Loucy (cell line): ENCODE measurements around the gene AP1S1.

Experiments used
- H2AFZ ChIP-seq: fragments of 200-600 bp; sonication (generic); 2 replicates; pipeline ENCODE4 v1.6.0; 2016; ENCODE audit warnings: antibody characterized with exemption, mild to moderate bottlenecking, low read length, moderate library complexity
- H3F3A ChIP-seq: fragments of 200-600 bp; 2 replicates; pipeline ENCODE4 v1.6.0; 2016; ENCODE audit warnings: antibody characterized with exemption, low read depth, mild to moderate bottlenecking
- H3K27me3 ChIP-seq: fragments of 200-600 bp; sonication (generic); 2 replicates; pipeline ENCODE4 v1.6.1; 2014; ENCODE audit warnings: low read length, mild to moderate bottlenecking; ENCODE audit not compliant: insufficient read depth, poor library complexity, severe bottlenecking
- H3K36me3 ChIP-seq: fragments of 200-600 bp; sonication (generic); 2 replicates; pipeline ENCODE4 v1.6.1; 2016; ENCODE audit warnings: low read length; ENCODE audit not compliant: insufficient read depth
- H3K4me1 ChIP-seq: fragments of 200-600 bp; sonication (generic); 2 replicates; pipeline ENCODE4 v1.5.1; 2014; ENCODE audit warnings: low read length, mild to moderate bottlenecking; ENCODE audit not compliant: insufficient read depth, poor library complexity, severe bottlenecking
- H3K4me2 ChIP-seq: fragments of 200-600 bp; sonication (generic); 2 replicates; pipeline ENCODE4 v1.6.0; 2014; ENCODE audit warnings: antibody characterized with exemption, low read length, low read depth, mild to moderate bottlenecking; ENCODE audit not compliant: poor library complexity, severe bottlenecking
- H3K4me3 ChIP-seq: fragments of 200-600 bp; sonication (generic); 2 replicates; pipeline ENCODE4 v1.5.1; 2014; ENCODE audit warnings: low read length, mild to moderate bottlenecking, mixed read lengths; ENCODE audit not compliant: poor library complexity, severe bottlenecking
- H3K79me2 ChIP-seq: fragments of 200-600 bp; sonication (generic); 2 replicates; pipeline ENCODE4 v1.6.1; 2014; ENCODE audit warnings: low read length; ENCODE audit not compliant: insufficient read depth
- H3K9ac ChIP-seq: fragments of 200-600 bp; sonication (generic); 2 replicates; pipeline ENCODE4 v1.6.0; 2014; ENCODE audit warnings: mild to moderate bottlenecking, low read depth, low read length, moderate library complexity; ENCODE audit not compliant: poor library complexity, severe bottlenecking
- H3K9me2 ChIP-seq: fragments of 200-600 bp; sonication (generic); replicated peaks from 2 replicates; pipeline ENCODE4 v1.6.1; 2016; ENCODE audit warnings: low read depth, low read length, mixed read lengths
- H3K9me3 ChIP-seq: fragments of 200-600 bp; sonication (generic); 2 replicates; pipeline ENCODE4 v1.6.1; 2014; ENCODE audit warnings: mild to moderate bottlenecking, antibody characterized with exemption, low read length, low read depth; ENCODE audit not compliant: insufficient read depth
- H4K20me1 ChIP-seq: fragments of 200-600 bp; sonication (generic); 2 replicates; pipeline ENCODE4 v1.6.0; 2014; ENCODE audit warnings: antibody characterized with exemption, low read length, mild to moderate bottlenecking; ENCODE audit not compliant: insufficient read depth, poor library complexity, severe bottlenecking
- CTCF ChIP-seq: fragments of 200-600 bp; sonication (generic); conservative IDR thresholded peaks from 2 replicates; pipeline ENCODE4 v1.5.1; 2014; ENCODE audit warnings: mild to moderate bottlenecking, antibody characterized with exemption, low read length
- EZH2phosphoT487 ChIP-seq: fragments of 200-600 bp; IDR thresholded peaks from 2 replicates; pipeline ENCODE4 v1.6.1; 2018; ENCODE audit warnings: antibody characterized with exemption, mild to moderate bottlenecking, moderate library complexity, borderline replicate concordance

AP1S1 gene

GRCh38 chr7:101133621-101134398 is 20.5 kb upstream of the AP1S1 start:
- no peak overlapping the region for H3K4me2 ChIP-seq
- H3K4me3 ChIP-seq: no peak overlapping the region
- peaks cover 17% of the 10 kb centered on the region for H3K4me1 ChIP-seq
- no peaks in the 10 kb centered on the region for H3K9me2 ChIP-seq
- no peak overlapping the region for H3K9ac ChIP-seq
- no peaks in the 10 kb centered on the region for H4K20me1 ChIP-seq
- H3F3A ChIP-seq: no peaks in the 10 kb centered on the region; the same call in 1 of the 2 replicates
- H2AFZ ChIP-seq: no peak overlapping the region
- no peaks in the 10 kb centered on the region for H3K79me2 ChIP-seq
- H3K36me3 ChIP-seq: no peaks in the 10 kb centered on the region
- no peaks in the 10 kb centered on the region for H3K27me3 ChIP-seq
- TF ChIP-seq EZH2phosphoT487 (no peak), CTCF (no peak)
- H3K9me3 ChIP-seq: no peaks in the 10 kb centered on the region

GRCh38 chr7:101134399-101134980 is 19.8 kb upstream of the AP1S1 start:
- H3K9ac ChIP-seq: no peak overlapping the region
- no peaks in the 10 kb centered on the region for H3K9me2 ChIP-seq
- H3K4me2 ChIP-seq: no peak overlapping the region
- H2AFZ ChIP-seq: no peak overlapping the region
- H3K36me3 ChIP-seq: no peaks in the 10 kb centered on the region
- no peak for TF ChIP-seq EZH2phosphoT487
- no peak for TF ChIP-seq CTCF
- peaks cover 22% of the 10 kb centered on the region for H3K4me1 ChIP-seq
- no peaks in the 10 kb centered on the region for H3K27me3 ChIP-seq
- no peaks in the 10 kb centered on the region for H4K20me1 ChIP-seq
- H3K79me2 ChIP-seq: no peaks in the 10 kb centered on the region
- H3K9me3 ChIP-seq: no peaks in the 10 kb centered on the region
- H3F3A ChIP-seq: no peaks in the 10 kb centered on the region; the same call in 1 of the 2 replicates
- no peak overlapping the region for H3K4me3 ChIP-seq

GRCh38 chr7:101137651-101138212 is 16.5 kb upstream of the AP1S1 start:
- Histone ChIP-seq H3K9ac (peak overlapping the region; percentile 64), H3K36me3 (no peaks in the 10 kb centered on the region), H3K4me3 (peak overlapping the region; percentile 74), H3F3A (no peaks in the 10 kb centered on the region; the same call in 1 of the 2 replicates), H3K4me1 (peaks cover 44% of the 10 kb centered on the region), H3K79me2 (no peaks in the 10 kb centered on the region), H3K9me2 (no peaks in the 10 kb centered on the region), H4K20me1 (no peaks in the 10 kb centered on the region), H2AFZ (peak overlapping the region; percentile 94), H3K4me2 (peak overlapping the region; percentile 66), H3K27me3 (no peaks in the 10 kb centered on the region), H3K9me3 (no peaks in the 10 kb centered on the region)
- TF ChIP-seq EZH2phosphoT487 (no peak), CTCF (no peak)
